GM21717 (cell line): ENCODE results near the gene EML1.
A peak's percentile ranks its signal among the peaks of the same experiment; 100 is the strongest.

Source experiments
- ATAC-seq: cut with Tn5 transposase; IDR thresholded peaks from one replicate; pipeline ENCODE4 v1.9.1; 2021; ENCODE audit warnings: mild to moderate bottlenecking, moderate library complexity; ENCODE audit not compliant: unreplicated experiment

The EML1 gene, protein sequence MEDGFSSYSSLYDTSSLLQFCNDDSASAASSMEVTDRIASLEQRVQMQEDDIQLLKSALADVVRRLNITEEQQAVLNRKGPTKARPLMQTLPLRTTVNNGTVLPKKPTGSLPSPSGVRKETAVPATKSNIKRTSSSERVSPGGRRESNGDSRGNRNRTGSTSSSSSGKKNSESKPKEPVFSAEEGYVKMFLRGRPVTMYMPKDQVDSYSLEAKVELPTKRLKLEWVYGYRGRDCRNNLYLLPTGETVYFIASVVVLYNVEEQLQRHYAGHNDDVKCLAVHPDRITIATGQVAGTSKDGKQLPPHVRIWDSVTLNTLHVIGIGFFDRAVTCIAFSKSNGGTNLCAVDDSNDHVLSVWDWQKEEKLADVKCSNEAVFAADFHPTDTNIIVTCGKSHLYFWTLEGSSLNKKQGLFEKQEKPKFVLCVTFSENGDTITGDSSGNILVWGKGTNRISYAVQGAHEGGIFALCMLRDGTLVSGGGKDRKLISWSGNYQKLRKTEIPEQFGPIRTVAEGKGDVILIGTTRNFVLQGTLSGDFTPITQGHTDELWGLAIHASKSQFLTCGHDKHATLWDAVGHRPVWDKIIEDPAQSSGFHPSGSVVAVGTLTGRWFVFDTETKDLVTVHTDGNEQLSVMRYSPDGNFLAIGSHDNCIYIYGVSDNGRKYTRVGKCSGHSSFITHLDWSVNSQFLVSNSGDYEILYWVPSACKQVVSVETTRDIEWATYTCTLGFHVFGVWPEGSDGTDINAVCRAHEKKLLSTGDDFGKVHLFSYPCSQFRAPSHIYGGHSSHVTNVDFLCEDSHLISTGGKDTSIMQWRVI

DNA sequence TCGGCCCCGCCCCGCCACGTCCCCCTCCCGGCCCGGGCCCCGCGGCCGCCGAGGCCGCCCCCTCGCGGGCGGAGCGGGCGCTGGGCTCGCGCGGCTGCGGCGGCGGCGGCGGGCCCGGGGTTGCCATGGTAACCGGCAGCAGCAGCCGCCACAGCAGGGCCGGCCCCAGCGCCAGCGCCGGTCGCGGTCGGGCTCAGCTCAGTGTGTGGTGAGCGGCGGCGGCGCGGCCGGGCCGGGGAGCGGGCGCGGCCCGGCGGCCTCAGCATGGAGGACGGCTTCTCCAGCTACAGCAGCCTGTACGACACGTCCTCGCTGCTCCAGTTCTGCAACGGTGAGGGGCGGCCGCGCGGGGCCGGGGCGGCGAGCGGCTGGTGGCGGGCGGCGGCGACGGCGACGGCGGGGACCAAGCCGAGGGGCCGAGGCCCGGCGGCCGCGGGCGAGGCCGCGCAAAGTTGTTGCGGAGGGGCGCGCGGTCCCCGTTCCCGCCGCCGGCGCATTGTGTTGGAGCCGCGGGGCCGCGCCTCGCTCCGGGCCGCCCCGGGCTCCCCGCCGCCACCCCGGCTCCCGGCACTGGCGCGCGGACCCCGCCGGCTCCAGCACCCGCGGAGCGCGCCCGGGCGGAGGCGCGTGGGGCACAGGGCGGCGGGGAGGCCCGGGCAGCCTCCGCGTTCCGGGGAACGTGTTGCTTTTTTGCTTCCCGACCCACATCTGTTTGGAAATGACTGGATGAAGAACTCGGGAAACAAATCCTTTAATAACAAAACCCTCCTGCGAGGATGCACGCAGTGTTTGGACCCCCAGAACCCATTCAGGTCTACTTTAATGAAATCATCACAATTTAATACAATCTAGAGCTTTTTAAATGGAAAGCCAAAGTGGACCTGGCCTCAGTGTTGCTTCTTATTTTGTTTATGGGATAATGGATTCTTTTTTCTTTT lies at the start of gene EML1:
Gene EML1 (plus strand): TSS at position 201 of the 938 bp plus-strand sequence. CDS start 64 bp downstream, at position 265.
- ATAC-seq, result peak; percentile 93

DNA sequence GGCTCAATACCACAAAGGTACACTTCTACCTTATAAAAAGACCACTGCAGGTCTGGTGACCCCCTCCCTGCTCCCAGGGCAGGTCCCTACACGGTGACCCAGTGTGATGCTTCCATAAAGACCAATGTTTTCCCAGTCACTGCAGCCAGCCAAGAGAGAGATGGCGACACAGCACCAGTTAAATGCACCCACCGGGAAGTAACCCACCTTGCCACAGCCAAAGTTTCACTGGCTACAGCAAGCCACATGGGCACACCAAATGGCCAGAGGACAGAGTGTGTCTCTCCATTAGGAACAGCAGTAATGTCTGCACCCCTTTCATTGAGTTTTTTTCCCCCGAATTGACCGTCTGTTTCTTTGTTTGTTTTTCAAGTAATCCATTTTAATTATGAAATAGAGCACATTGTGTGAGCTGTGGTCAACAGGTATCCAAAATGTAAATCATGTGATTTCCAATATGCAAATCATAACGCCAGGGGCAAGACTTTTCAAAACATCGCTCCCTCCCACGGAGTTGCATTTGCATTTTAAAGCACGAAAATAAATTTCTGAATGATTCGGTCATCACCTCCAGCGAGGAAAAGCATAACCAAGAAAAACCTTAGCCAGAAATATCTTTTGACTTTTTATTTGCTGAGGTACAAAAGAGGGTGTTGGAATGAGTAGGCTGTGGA lies 48.9 kb upstream of the EML1 start:
- no peak for ATAC-seq

DNA sequence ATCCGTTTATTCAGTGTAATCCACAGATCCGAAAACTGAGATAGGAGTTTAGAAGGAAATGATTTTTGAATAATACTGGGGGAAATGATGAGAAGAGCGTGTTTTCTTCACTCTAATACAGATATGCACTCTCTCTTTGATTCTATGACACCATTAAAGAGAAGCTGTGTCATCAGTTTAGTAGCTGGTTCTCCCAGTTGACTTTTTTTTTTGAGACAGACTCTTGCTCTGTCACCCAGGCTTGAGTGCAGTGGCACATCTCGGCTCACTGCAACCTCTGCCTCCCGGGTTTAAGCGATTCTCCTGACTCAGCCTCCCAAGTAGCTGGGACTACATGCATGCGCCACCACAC lies 48.4 kb upstream of the EML1 start:
- no peak for ATAC-seq

DNA sequence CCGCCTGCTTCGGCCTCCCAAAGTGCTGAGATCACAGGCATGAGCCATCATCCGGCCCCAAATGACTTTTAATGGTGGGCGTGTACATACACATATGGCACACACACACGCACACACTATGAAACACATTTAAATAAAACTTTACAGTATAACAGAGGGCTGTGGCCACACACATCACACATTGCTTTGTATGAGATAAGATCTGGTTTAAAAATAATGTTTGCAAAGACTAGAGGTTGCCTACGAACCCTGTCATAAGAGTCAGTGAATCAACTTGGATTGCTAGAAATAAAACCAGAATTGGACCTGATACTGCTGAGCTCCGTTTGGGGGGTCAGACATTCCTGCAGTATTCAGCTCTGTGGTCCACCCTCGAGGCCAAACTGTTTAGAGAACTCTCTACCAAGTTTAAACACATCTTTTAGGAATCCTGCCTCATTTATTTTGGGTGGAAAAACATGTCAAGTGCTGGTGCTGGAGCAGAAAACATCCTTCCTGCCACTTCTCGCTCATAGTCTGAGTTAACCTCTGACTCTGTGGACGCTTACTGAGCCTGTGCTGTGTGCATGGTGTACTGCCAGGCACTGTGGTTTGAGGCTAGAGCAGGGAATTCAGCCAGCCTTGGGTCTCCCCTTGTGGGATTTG lies 47.8 kb upstream of the EML1 start:
- no peak for ATAC-seq

DNA sequence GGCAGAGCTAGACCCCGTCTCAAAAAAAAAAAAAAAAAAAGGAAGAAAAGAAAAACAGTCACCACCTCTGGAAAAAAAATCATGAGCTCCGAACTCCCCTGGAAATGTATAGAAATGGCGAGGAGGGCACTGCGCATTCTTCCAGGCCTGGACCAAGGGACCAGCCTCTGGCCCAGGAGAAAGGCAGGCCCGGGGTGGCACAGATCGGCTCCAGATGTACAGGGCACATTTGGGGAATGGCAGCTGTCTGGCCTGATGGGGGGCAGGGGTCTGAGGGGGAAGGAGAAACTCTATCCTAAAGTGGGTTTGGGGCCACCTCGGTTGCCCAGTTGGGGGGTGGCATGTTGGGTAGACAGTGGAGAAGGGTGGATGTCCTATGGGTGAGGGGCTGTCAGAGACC lies 46.0 kb upstream of the EML1 start:
- ATAC-seq, result no peak

DNA sequence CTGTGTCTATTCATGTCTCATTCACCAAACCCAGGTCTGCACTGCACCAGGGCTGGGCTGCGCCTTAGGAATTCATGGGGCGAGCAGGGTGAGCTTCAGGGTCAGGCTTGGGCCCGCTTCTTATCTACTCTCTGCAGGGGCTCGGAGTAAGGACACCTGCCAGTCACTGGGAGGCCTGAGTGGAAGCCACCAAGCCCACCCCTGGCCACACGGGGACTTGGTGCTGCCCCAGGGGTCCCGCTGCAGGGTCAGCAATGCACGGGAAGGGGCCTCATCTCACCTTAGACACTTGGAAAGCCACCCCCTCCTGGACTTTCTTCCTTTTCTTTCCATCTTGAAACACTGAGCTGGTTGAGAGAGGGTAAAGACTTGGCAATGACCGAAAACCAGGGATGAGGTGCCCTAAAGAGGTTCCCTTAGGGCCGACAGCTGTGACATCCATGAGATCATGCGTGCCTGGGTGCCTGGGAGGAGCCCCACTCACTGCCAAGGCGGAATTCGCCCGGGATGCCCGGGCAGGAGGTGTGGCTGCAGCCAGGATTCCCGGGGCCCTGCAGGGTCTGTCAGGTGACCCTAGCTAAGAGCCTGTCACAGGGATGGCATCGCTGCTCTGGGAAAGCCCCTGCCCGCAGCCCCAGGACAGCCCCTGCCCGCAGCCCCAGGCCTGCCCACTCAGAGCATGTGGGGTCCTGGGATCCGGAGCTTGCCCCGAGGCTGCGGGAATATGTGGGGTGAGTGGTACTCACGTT lies 45.5 kb upstream of the EML1 start:
- no peak for ATAC-seq

DNA sequence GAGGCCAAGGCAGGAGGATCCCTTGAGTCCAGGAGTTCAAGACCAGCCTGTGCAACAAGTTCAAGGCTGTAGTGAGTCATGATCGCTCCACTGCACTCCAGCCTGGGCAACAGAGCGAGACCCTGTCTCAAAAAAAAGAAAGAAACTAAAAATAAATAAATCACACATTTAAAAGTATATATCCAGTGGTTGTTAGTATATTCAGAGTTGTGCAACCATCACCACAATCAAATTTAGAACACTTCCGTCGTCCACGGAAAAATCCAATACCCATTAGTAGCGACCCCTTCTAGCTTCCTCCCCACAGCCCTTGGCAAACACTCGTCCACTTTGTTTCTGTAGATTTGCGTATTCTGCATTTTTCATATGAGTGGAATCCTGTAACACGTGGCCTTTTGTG lies 44.7 kb upstream of the EML1 start:
- no peak for ATAC-seq

DNA sequence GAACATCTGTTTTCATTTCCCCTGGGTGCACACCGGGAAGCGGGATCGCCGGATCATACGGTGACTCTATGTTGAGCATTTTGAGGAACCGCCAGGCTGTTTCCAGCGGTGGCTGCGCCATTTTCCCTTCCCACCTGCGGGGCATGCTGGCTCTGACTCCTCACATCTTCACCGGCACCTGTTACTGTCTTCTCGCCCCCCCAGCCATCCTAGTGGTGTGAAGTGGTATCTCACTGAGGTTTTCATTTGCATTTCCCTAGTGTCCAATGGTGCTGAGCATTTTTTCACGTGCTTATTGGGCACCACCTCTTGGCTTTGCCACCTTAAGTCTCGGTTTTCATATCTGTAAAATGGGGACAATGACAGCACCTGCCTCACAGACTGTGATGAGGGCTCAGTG lies 44.1 kb upstream of the EML1 start:
- ATAC-seq, result no peak

DNA sequence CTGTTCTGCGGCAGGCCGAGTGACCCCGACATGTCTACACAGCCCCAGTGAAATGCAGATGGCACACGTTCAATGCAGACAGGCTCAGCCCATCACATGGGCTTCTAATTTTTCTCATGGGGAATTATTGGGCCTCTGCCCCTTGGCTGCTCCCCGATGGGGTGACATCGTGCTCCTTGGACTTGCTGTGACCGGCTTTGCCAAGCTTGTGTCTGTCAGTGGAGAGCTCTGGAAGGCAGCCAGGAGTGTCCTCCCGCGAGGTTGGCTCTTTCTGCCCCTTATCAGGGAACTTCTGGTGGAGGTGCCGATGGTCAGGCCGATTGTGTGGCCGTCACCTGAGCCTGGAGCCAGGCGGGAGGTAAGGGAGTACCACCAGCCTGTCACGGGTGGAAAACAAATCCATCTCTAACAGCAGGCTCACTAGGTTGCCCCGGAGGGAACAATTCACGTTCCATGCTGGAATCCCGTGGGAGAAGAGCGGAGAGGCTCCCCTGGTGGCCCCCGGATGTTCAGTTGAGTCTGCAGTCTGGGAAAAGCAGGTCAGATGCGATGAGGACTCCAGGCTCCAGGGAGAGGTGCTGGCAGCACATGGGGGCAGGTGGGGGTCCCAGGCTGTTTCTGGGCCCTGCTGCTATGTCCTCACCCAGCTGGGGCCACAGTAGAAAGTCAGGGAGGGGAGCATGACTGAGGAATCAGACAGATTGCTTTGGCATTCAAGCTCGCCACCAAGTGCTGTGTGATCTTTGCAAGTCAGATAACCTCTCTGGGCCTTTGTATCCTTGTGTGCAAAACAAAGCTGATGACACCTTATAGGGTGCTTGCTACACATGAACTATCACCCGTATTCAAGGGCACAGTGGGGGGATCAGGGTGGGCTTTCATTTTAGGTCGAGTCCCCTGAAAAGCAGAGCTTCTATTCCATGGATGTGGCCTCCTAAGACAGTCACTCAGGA lies 43.2 kb upstream of the EML1 start:
- no peak for ATAC-seq

DNA sequence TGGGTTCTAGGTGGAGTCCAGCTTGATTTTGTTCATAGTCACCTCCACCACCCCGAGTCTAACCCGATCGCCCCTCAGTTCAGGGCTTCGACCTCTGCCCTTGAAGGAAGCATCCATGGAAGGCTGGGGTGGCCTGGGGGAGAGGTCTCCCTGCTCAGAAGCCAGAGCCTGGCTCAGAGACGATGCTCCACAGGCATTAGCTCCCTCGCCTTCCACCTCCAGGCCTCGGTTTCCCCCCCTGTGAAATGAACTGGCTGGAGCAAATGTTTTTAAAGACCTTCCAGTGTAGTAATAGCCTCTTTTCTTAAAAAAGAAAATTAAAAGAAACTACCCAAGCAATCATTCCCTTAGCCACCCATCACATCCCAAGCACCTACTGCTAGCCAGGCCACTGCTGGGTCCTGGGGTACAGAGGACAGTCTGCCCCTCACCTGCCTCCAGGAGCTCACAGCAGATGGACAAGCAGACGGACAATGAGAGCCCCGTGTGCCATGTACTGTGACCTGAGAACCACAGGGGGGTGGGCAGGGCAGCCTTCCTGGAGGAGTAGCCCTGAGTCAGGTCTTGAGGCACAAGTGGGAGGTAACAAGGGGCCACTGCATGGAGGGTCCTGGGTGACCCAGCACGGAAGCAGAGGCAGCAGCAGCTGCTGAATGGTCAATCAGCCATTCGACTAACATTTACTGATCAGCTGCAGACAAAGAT lies 42.3 kb upstream of the EML1 start:
- no peak for ATAC-seq

DNA sequence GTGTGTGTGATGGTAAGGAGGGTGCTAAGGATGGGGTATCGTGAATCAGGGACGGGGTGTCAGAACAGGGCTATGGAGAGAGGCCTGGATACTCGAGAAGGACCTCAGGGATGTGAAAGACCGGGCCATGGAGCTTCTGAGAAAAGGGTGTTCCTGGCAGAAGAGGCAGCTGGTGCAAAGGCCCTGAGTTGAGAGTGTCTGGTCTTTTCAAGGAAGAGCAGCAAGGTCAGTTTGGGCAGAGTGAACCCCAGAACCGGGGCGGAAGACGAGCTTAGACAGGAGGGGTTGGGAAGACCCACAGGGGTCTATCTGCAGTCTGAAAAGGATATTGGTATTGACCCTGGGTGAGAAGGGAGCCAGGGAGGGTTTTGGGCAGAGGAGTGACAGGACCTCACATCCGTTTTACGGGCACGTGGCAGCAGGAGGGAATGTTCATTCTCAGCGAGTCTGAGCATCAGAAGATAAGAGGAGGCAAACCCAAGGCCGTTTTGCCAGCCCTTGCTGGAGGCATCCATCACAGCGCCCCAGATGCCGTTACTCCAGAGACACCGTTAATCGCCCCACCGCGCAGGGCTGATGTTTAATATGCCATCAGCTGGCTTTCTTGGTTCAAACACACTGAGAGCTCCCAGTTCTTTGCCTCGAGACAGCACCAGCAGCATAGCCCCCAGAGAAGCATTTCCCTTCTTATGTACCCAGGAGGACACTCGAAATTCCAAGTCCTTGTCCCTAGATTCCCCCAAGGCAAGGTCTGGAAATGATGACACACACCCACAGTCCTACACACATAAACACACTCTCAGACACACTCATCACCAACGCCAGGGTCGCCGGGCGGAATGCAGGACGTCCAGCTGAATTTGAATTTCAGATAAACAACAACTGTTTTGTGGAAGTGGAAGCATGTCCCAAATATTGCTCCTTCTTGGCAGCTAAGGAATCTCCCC lies 41.4 kb upstream of the EML1 start:
- ATAC-seq, result no peak

DNA sequence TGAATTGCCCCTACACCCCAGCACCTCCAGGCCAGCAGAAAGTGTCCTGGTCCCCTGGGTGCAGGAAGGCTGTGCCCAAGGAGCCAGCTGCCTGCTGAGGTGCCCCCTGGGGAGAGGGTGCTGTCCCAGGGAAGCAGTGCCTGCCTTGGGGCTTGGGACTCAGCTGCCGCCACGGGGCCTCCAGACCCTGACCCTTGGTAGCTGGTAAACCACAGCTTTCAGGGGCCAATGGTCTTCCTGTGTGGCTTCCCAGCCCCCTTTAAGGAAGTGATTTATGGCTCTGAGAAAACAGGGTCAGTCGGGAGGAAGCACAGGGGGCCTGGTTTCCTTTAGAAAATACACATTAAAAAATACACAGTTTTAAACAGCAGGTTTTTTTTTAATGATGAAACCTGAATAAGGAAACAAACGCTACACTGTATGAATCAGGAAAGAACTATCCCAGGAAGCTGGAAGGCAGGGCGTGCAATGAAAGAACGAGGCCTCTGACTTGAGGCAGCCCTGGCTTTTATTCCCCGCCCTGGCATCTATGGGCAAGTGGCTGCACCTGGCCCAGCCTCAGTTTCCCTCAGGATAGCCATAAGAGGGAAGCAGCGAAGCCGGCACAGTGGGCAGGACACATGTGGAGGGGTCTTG lies 40.6 kb upstream of the EML1 start:
- no peak for ATAC-seq

DNA sequence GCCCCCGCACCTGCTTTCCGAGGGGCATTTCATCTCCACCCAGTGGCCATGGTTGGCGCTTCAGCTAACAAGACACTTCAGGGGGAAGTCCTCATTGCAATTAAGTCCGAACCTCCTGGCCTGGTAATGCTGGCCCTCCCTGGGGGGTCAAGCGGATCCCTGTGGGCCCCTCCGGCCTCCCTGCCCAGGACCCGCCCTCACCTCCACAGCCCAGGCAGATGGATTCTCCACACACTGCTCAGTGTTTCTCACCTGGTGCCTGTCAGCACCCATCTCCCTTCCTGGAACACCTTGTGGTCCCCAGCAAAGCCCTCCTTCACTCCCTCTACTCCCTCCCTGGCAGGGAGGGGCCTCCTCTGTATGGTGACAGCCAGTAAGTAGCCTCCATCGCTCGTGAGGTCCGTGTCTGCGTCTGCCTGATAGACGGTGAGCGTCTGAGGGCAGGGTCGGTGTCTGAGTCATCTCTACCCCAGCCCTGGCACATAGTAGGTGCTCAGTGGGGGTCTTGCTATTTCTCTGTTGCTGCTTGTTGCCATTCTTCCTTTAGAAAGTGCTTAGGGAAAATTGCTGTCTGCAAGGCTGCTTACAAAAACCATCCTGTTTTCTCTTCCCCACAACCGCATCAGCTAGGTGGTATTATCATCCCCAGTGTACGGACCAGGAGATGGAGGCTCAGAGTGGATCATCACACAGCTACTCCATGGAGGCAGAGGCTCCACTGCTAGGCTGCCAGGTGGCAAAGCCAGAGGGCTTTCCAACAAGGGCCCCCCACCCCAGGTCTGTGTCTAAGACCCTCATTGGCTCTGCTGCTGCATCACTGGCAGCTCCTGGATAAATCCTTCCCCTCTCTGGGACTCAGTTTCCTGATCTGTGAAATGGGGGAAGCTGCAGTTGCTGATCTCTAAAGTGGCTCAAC lies 39.7 kb upstream of the EML1 start:
- ATAC-seq, result no peak

DNA sequence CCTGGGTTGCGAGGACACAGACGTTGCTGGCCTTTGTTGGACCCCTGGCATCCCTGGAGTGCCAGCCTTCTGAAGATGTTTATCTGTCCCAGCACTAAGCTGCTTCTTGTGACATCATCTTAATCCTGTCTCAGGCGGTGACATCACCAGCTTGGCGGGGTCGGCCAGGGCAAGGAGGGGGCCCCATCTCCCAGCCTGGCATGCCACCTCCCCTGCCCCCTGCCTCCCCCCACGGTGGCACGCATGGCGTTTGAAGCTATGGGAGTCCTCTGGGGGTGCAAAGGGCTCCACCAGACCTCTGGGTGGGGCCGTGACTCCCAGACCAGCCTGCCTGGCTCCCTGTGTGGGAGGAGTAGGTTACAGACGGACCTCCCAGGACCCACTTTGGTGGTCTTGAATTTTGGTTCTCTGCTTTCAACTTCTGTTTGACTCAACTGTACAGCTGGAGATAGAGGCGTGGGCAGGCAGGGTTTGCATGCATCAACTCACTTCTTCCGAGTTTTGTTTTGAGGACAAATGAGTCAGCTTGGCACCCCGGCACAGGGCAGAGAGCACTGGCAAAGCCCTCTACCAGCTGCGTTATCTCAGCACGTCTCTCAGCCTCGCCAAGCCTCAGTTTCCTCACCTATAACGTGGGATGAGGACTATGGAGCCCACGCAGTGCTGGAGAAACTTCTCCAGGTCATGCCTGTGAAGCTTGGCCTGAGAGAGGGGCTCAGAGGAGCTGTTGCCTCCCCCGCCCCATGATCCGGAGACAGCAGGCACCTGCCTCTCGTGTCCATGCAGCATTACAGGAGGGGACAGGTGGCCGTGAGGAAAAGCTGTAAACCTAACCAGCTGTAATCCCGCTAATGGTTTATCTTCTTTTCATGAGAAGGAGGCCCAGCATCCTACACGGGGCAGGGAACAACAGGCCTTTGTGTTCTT lies 38.8 kb upstream of the EML1 start:
- ATAC-seq, result no peak
